Activated T-cell treated with anti-CD3 and anti-CD28 coated beads, Interleukin-2, amount 50 U/mL, for 1 hour (primary cell): ENCODE measurements around the gene MBLAC1.
"Not testable (repeated sequence)": the region's sequence is repeated elsewhere in the genome, so short reads cannot be mapped to it uniquely, and the experiment has no call there.

Source experiments
- DNase-seq: peaks from one replicate; pipeline ENCODE4 v3.0.0-alpha.2; 2020

Gene MBLAC1

DNA sequence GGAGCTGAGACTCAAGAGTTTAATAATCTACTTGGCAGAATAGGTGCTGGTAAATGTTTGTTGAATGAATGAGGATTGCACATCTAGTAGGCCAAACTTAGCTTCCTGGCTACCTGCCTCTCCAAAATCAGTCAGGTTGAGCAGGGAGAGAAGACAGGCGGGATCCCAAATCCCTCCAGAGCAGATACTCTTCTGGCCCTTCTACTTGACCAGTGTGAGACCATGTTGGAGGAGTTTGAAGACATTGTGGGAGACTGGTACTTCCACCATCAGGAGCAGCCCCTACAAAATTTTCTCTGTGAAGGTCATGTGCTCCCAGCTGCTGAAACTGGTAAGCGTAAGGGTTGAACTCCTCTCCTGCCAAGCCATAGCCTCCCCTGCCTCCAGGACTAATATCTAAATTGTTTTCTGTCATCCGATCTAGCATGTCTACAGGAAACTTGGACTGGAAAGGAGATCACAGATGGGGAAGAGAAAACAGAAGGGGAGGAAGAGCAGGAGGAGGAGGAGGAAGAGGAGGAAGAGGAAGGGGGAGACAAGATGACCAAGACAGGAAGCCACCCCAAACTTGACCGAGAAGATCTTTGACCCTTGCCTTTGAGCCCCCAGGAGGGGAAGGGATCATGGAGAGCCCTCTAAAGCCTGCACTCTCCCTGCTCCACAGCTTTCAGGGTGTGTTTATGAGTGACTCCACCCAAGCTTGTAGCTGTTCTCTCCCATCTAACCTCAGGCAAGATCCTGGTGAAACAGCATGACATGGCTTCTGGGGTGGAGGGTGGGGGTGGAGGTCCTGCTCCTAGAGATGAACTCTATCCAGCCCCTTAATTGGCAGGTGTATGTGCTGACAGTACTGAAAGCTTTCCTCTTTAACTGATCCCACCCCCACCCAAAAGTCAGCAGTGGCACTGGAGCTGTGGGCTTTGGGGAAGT is 2.2 kb upstream of the MBLAC1 start:
- DNase-seq = no peak

DNA sequence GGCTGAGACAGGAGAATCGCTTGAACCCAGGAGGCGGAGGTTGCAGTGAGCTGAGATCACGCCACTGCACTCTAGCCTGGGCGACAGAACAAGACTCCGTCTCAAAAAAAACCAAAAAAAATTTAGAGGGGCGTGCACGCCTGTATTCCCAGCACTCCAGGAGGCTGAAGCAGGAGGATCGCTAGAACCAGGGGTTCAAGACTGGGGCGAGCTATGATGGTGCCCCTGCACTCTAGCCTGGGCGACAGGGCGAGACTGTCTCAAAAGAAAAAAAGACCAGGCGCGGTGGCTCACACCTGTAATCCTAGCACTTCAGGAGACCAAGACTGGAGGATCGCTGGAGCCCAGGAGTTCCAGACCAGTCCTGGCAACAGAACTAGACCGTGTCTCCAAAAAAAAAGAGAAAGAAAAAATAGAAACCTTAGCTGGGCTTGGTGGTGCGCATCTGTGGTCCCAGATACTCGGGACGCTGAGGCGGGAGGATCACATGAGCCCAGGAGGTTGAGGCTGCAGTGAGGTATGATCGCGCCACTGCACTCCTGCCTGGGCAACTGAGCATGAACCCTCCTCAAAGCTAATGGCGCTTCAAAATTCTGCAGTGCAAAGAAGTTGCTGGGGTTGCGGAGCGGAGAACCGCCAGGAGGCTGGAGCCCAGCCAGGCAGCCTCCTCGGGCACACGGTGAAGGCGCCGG is 382 bp upstream of the MBLAC1 start:
- DNase-seq = no peak

DNA sequence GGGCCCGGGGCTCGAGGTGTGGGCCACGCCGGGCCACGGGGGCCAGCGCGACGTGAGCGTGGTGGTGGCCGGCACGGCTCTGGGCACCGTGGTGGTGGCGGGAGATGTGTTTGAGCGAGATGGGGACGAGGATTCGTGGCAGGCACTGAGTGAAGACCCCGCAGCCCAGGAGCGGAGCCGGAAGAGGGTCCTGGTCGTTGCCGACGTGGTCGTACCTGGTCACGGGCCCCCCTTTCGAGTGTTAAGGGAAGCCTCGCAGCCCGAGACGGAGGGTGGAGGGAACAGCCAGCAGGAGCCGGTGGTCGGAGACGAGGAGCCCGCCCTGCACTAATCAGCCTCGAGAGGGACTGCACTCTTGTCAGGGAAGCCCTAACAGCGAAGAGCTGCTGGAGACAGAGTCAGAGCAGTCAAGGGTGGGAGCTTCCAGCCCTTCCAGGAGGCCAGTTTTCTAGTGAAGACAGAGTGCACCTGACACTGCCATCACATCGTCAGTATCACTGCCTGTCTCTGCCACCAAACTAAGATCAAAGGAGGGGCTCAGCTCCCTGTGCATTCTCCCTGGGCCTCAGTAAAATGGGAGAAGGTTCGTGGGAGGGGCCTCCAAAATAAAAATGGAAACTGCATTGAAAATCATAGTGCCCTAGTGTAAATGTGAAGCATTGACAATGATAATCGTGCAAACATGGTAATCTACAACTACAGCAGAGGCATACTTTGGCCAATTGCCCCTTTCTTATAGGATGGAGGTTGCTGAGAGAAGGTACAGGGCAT is 1.3 kb downstream of the MBLAC1 start:
- no peak for DNase-seq

DNA sequence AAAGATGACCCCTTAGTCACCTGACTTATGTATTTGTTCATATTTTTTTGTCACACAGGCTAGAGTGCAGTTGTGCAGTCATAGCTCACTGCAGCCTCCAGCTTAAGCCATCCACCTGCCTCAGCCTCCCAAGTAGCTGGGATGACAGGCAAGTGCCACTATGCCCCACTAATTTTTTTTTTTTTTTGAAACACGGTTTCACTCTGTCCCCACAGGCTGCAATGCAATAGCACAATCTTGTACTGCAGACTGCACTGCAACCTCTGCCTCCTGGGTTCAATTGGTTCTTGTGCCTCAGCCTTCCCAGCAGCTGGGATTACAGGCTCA is 1.8 kb downstream of the MBLAC1 start:
- DNase-seq = no peak

DNA sequence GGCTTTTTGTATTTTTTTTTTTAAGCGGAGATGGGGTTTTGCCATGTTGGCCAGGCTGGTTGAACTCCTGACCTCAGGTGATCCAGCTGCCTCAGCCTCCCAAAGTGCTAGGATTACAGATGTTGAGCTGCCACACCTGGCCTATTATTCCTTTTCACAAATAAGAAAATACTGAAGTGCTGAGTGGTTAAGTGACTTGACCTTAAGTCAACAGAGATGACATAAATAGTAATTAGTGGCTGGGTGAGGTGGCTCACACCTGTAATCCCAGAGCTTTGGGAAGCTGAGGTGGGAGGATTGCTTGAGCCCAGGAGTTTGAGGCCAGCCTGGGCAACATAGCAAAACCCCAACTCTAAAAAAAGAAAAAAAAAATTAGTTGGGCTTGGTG is 3.4 kb downstream of the MBLAC1 start:
- DNase-seq = not testable (repeated sequence)

GRCh38 chr7:100130608-100131453 is 4.1 kb downstream of the MBLAC1 start:
- peak; percentile 89 for DNase-seq

GRCh38 chr7:100132126-100132525 is 5.4 kb downstream of the MBLAC1 start:
- no peak for DNase-seq

DNA sequence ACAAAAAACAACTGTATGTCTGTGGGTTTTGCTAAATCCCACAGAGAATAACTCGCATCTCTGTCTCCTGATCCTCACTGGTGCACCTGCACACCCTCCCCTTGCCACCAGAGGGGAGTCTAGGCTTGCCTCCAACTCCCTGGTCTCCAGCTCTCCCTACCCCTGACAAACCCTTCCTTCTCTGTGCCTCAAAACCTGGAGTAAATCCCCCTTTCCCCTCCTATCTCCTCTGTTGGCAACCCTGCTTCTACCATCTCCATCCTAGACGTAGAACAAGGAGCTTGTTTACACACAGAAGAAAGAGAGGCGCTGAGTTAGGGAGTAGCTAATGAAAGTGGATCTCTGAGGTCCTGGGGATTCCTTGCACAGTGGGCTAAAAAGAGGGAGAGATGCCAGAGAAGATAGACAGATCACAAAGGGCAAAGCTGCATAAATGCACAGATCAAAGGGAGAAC is 6.0 kb downstream of the MBLAC1 start:
- DNase-seq = peak; percentile 70

DNA sequence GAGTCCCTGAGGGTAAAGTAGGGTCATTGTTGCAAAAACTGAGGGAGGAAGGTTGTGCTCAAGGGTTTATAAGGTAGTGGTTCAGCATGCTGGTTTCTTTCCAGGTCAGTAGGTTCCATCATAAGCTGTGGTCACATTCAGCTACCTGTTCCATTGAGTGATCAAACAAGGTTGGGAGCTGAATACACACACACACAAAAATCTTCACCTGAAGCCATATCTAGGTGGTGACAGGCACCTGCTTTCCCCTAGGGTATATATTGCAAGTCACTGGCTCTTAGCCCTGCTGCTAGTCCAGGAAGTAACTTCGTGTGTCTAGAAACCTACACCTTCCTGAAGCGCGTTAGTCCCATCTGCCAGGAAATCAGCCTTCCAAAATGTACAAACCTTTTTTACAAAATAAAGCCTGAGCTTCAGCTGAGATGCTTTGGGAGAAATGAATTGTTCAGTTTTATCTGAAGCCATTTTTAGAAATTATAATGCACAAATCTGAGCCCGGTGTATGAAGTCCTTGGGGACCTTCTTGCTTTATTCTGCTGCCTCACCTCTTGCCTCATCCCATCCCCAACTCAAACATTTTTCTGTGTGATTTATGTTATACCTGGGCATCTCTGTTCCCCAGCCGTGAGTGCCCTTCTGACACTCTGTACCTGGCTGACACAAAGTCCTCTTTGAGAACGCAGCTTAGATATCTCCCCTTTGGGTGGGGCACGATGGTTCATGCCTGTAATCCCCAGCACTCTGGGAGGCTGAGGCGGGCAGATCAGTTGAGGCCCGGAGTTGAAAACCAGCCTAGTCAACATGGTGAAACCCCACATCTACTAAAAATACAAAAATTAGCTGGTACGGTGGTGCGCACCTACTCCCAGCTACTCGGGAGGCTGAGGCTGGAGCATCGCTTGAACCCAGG is 11.3 kb downstream of the MBLAC1 start:
- no peak for DNase-seq

- no peak for DNase-seq
These were observed 14.8 kb downstream of the MBLAC1 start for GRCh38 chr7:100141555-100141949.

- no peak for DNase-seq
These were observed 15.7 kb downstream of the MBLAC1 start for GRCh38 chr7:100142461-100142860.

GRCh38 chr7:100146350-100146749 is 19.6 kb downstream of the MBLAC1 start:
- not testable (repeated sequence) for DNase-seq

GRCh38 chr7:100147278-100147677 is 20.5 kb downstream of the MBLAC1 start:
- DNase-seq = no peak

DNA sequence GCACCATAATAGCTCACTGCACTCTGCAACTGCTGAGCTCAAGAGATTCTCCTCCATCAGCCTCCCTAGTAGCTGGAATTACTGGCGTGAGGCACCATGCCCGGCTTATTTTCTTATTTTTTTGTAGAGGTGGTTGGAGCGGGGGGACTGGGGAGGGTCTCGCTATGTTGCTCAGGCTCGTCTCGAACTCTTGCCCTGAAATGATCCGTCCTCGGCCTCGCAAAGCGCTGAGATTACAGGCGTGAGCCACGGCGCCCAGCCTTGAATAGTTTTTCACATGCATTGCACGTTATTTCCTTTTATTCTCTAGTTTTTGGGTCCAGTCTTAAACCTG is 21.4 kb downstream of the MBLAC1 start:
- DNase-seq = no peak

GRCh38 chr7:100148559-100149328 is 22.0 kb downstream of the MBLAC1 start, which contains the start of gene LAMTOR4:
LAMTOR4 (plus strand) TSS chr7:100148918; CDS start chr7:100148973, 55 bp downstream.
- peak; percentile 94 for DNase-seq

GRCh38 chr7:100152404-100152803 is 25.6 kb downstream of the MBLAC1 start:
- DNase-seq = no peak

DNA sequence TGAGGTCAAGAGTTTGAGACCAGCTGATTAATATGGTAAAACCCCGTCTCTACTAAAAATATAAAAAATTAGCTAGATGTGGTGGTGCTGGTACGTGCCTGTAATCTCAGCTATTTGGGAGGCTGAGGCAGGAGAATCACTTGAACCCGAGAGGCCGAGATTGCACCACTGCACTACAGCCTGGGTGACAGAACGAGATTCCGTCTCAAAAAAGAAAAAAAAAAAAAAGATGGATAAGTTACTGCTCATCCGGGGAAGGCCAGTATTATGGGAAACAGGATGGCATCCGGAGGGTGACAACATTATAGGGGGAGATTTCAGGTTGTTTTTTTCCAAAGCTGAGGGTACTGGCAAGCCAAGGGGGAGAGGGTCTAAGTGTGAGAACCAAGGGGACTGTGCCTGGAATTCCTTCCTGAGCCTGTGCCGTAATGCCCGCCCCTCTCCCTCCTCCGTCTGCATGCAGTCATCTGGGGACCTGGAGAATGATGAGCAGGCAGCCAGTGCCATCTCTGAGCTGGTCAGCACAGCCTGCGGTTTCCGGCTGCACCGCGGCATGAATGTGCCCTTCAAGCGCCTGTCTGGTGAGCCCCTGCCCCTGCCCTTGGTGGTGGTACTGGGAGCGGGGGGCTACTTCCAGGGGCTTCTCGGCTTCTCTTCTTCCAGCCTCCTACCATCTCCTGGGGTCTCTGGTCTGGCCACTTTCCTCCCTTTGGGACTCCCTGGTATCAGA is 26.3 kb downstream of the MBLAC1 start:
- DNase-seq = no peak

DNA sequence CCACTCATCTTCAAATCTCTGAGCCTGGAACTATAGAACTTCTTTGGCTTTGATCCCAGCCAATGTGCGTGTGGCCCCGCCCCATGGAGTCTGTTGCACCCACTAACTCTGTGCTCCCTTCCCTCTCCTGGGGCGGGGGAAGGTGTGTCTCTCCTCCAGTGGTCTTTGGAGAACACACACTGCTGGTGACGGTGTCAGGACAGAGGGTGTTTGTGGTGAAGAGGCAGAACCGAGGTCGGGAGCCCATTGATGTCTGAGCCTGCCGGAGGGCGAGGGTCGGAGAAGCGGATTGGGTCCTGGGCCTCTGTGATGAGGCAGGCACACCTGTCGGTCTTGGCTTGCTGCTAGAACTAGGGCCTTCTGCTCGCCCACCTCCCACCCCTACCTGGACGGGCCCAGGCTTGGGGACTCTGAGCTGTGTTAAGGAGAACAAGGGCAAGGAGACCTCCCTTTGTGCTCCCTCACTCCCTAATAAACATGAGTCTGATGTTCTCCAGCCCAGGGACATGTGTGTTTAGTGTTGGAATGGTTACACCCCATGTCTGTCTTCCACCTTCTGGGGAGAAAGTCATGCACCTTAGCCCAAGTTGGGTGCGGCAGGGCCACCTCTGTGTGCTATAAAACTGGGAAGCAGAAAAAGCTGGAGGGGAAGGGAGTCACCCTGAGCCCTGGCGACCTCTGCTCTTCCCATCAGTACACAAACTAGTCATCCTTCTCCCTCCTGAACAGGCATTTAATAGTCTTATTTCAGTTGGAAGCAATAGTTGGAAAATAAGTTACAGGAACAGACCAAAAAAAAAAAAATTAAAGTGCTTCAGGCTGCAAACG is 27.2 kb downstream of the MBLAC1 start:
- no peak for DNase-seq
